IMR-90 (cell line): ENCODE measurements around the gene KCNMA1. TPM values are rescaled to one million over a fixed set of nuclear protein-coding genes. Genes with fewer than 3 reads are reported as not detected.

ENCODE experiments used
- ATAC-seq: fragments of 200-7000 bp; cut with Tn5 transposase; 2 replicates; pipeline ENCODE4 v1.9.1; 2020; ENCODE audit warnings: low read depth, mild to moderate bottlenecking, moderate library complexity
- BruUV-seq: library from RNA; stranded (reverse); fragments of 400-500 nt; replicated peaks from 2 replicates; lab custom pipeline; 2021; lab: Mats Ljungman, UMichigan
- CTCF ChIA-PET: fragments of 300-600 bp; formaldehyde crosslinking; extraction: SDS; loops from one replicate; lab custom pipeline; 2021; ENCODE audit warnings: antibody characterized with exemption; lab: Yijun Ruan, JAX
- POLR2A ChIA-PET: fragments of 300-600 bp; sonication (Branson Sonifier 250); formaldehyde crosslinking; loops from one replicate; lab custom pipeline; 2022; ENCODE audit warnings: antibody characterized with exemption; ENCODE audit not compliant: unreplicated experiment; lab: Charles Lee
- DNase-seq: peaks from one replicate; pipeline ENCODE4 v3.0.0; 2013
- H2AFZ ChIP-seq: replicated peaks from 2 replicates; pipeline ENCODE3; 2013; ENCODE audit warnings: low read length, mild to moderate bottlenecking; ENCODE audit not compliant: poor library complexity
- H2AK5ac ChIP-seq: 2 replicates; pipeline ENCODE4 v1.6.1; 2013; ENCODE audit warnings: low read depth, low read length, inconsistent platforms
- H2AK9ac ChIP-seq: replicated peaks from 2 replicates; pipeline ENCODE3; 2013; ENCODE audit warnings: mild to moderate bottlenecking, low read depth, low read length, moderate library complexity; ENCODE audit not compliant: poor library complexity
- H2BK120ac ChIP-seq: 2 replicates; pipeline ENCODE4 v1.6.1; 2013; ENCODE audit warnings: low read depth, low read length, inconsistent platforms
- H2BK15ac ChIP-seq: 3 replicates; pipeline ENCODE4 v1.6.1; 2013; ENCODE audit warnings: low read depth, low read length, inconsistent platforms
- H2BK20ac ChIP-seq: 2 replicates; pipeline ENCODE4 v1.6.1; 2013; ENCODE audit warnings: low read depth, mild to moderate bottlenecking, inconsistent platforms, low read length, moderate library complexity
- H2BK5ac ChIP-seq: 2 replicates; pipeline ENCODE4 v1.6.1; 2013; ENCODE audit warnings: mild to moderate bottlenecking, low read depth, low read length, inconsistent platforms; ENCODE audit not compliant: poor library complexity, severe bottlenecking
- H3K14ac ChIP-seq: replicated peaks from 2 replicates; pipeline ENCODE4 v1.6.1; 2013; ENCODE audit warnings: low read depth, low read length, inconsistent platforms
- H3K18ac ChIP-seq: 2 replicates; pipeline ENCODE4 v1.6.1; 2013; ENCODE audit warnings: low read depth, low read length, control low read depth
- H3K23ac ChIP-seq: 2 replicates; pipeline ENCODE4 v1.6.1; 2013; ENCODE audit warnings: low read depth, low read length, inconsistent platforms
- H3K27ac ChIP-seq: 2 replicates; pipeline ENCODE4 v1.5.1; 2013; ENCODE audit warnings: mild to moderate bottlenecking, control low read depth, low read length; ENCODE audit not compliant: insufficient read depth
- H3K27me3 ChIP-seq: 2 replicates; pipeline ENCODE4 v1.6.1; 2013; ENCODE audit warnings: low read length; ENCODE audit not compliant: control insufficient read depth, insufficient read depth
- H3K36me3 ChIP-seq: 2 replicates; pipeline ENCODE4 v1.6.1; 2013; ENCODE audit warnings: low read length, mixed read lengths; ENCODE audit not compliant: control insufficient read depth, insufficient read depth
- H3K4ac ChIP-seq: 2 replicates; pipeline ENCODE4 v1.6.1; 2013; ENCODE audit warnings: low read depth, low read length, inconsistent platforms
- H3K4me1 ChIP-seq: 2 replicates; pipeline ENCODE4 v1.6.1; 2013; ENCODE audit warnings: low read length, mixed read lengths; ENCODE audit not compliant: control insufficient read depth, insufficient read depth
- H3K4me2 ChIP-seq: 2 replicates; pipeline ENCODE4 v1.6.1; 2013; ENCODE audit warnings: low read depth, mild to moderate bottlenecking, control low read depth, low read length, moderate library complexity
- H3K4me3 ChIP-seq: 2 replicates; pipeline ENCODE4 v1.5.1; 2013; ENCODE audit warnings: low read depth, mild to moderate bottlenecking, control low read depth, low read length, moderate library complexity; ENCODE audit not compliant: insufficient read depth
- H3K56ac ChIP-seq: 2 replicates; pipeline ENCODE4 v1.6.1; 2013; ENCODE audit warnings: low read length, inconsistent platforms; ENCODE audit not compliant: insufficient read depth; ENCODE audit errors: extremely low read depth
- H3K79me1 ChIP-seq, 2 experiments: 2 replicates each; pipeline ENCODE4 v1.6.1; 2013; ENCODE audit warnings: low read length in 2 of 2, inconsistent platforms in 1 of 2, low read depth in 1 of 2
- H3K9ac ChIP-seq: 2 replicates; pipeline ENCODE4 v1.6.1; 2013; ENCODE audit warnings: low read depth, low read length, control low read depth
- H3K9me1 ChIP-seq: 2 replicates; pipeline ENCODE4 v1.6.1; 2013; ENCODE audit warnings: low read length, inconsistent platforms; ENCODE audit not compliant: insufficient read depth
- H3K9me3 ChIP-seq: 2 replicates; pipeline ENCODE4 v1.6.1; 2013; ENCODE audit warnings: low read length; ENCODE audit not compliant: control insufficient read depth, insufficient read depth
- H4K20me1 ChIP-seq: 2 replicates; pipeline ENCODE4 v1.6.1; 2013; ENCODE audit warnings: low read length, inconsistent platforms; ENCODE audit not compliant: insufficient read depth
- H4K5ac ChIP-seq: 2 replicates; pipeline ENCODE4 v1.6.1; 2013; ENCODE audit warnings: mild to moderate bottlenecking, low read depth, low read length, control low read depth
- H4K8ac ChIP-seq, 2 experiments: 2 replicates each; pipeline ENCODE4 v1.6.1; 2013; ENCODE audit warnings: low read depth in 2 of 2, low read length in 2 of 2, control low read depth in 1 of 2, inconsistent platforms in 1 of 2
- H4K91ac ChIP-seq: 2 replicates; pipeline ENCODE4 v1.6.1; 2013; ENCODE audit warnings: low read depth, low read length, inconsistent platforms; ENCODE audit not compliant: insufficient read depth
- BHLHE40 ChIP-seq: fragments of 150-350 bp; IDR thresholded peaks from 2 replicates; pipeline ENCODE4 v1.6.1; 2016; ENCODE audit warnings: mild to moderate bottlenecking, low read depth, low read length
- CEBPB ChIP-seq: IDR thresholded peaks from 2 replicates; pipeline ENCODE4 v1.6.1; 2012; ENCODE audit warnings: low read depth, low read length, improper control_type of control experiment
- CHD1 ChIP-seq: IDR thresholded peaks from 2 replicates; pipeline ENCODE4 v1.6.1; 2012; ENCODE audit warnings: low read depth, low read length, improper control_type of control experiment
- CTCF ChIP-seq: conservative IDR thresholded peaks from 2 replicates; pipeline ENCODE4 v1.5.1; 2012; ENCODE audit warnings: mild to moderate bottlenecking, low read depth, low read length, improper control_type of control experiment
- ELK1 ChIP-seq: fragments of 150-350 bp; IDR thresholded peaks from 2 replicates; pipeline ENCODE4 v1.6.1; 2016; ENCODE audit warnings: low read depth, mild to moderate bottlenecking, low read length, moderate library complexity, borderline replicate concordance
- FOS ChIP-seq: fragments of 150-350 bp; IDR thresholded peaks from 2 replicates; pipeline ENCODE4 v1.6.1; 2016; ENCODE audit warnings: low read depth, low read length
- MAFK ChIP-seq: IDR thresholded peaks from 2 replicates; pipeline ENCODE4 v1.6.1; 2012; ENCODE audit warnings: low read depth, low read length, improper control_type of control experiment
- MAZ ChIP-seq: IDR thresholded peaks from 2 replicates; pipeline ENCODE4 v1.6.1; 2012; ENCODE audit warnings: low read depth, mild to moderate bottlenecking, low read length, improper control_type of control experiment, moderate library complexity, borderline replicate concordance
- MXI1 ChIP-seq: IDR thresholded peaks from 2 replicates; pipeline ENCODE4 v1.6.1; 2012; ENCODE audit warnings: low read depth, mild to moderate bottlenecking, low read length, moderate library complexity, borderline replicate concordance
- NFE2L2 ChIP-seq: fragments of 150-350 bp; IDR thresholded peaks from 2 replicates; pipeline ENCODE4 v1.6.1; 2016; ENCODE audit warnings: low read depth, mild to moderate bottlenecking, low read length
- POLR2A ChIP-seq: IDR thresholded peaks from 2 replicates; pipeline ENCODE4 v1.6.1; 2012; ENCODE audit warnings: mild to moderate bottlenecking, low read depth, low read length
- RAD21 ChIP-seq: IDR thresholded peaks from 2 replicates; pipeline ENCODE4 v1.6.1; 2012; ENCODE audit warnings: low read length, improper control_type of control experiment
- RCOR1 ChIP-seq: IDR thresholded peaks from 2 replicates; pipeline ENCODE4 v1.6.1; 2012; ENCODE audit warnings: mild to moderate bottlenecking, low read length, improper control_type of control experiment; ENCODE audit not compliant: insufficient replicate concordance
- RFX5 ChIP-seq: IDR thresholded peaks from 2 replicates; pipeline ENCODE4 v1.8.0; 2012; ENCODE audit warnings: low read depth, mild to moderate bottlenecking, low read length, moderate library complexity
- SMC3 ChIP-seq: fragments of 150-350 bp; IDR thresholded peaks from 2 replicates; pipeline ENCODE4 v1.6.1; 2016; ENCODE audit warnings: low read depth, mild to moderate bottlenecking, antibody characterized with exemption, low read length, moderate library complexity
- USF2 ChIP-seq: fragments of 150-350 bp; IDR thresholded peaks from 2 replicates; pipeline ENCODE4 v1.6.1; 2017; ENCODE audit warnings: mild to moderate bottlenecking, antibody characterized with exemption, low read length, low read depth
- WGBS, 2 experiments: methylation state at CpG; one replicate each; pipeline versions ENCODE4 v1.1.5 to v1.1.7; 2013; ENCODE audit warnings: missing lambda C conversion rate in 2 of 2; ENCODE audit not compliant: insufficient read length in 1 of 2; ENCODE audit errors: extremely low coverage in 2 of 2; 5-methylcytosine and 5-hydroxymethylcytosine counted together
- dilution Hi-C: fragments of 300-500 bp; cut with HindIII; formaldehyde crosslinking; loops from one replicate; pipeline ENCODE4 v1.14.3; 2018; ENCODE audit warnings: low sequenced_read_pairs; ENCODE audit not compliant: unreplicated experiment
- in situ Hi-C: fragments of 300-500 bp; cut with MboI; formaldehyde crosslinking; loops from 3 replicates; pipeline ENCODE4 v1.14.3; 2019; ENCODE audit warnings: low sequenced_read_pairs, inconsistent platforms, mixed read lengths
- intact Hi-C: fragments of 100-400 bp; cut with micrococcal nuclease; formaldehyde crosslinking; loops from 2 replicates; pipeline ENCODE4 v1.10.0; 2022
- polyA plus RNA-seq, 3 experiments: library from polyadenylated mRNA; depleted of rRNA; stranded (reverse); fragments of >200 nt; gene quantifications; 2 replicates each; pipeline ENCODE4 v1.2.3, GENCODE V29; 2012; ENCODE audit warnings: low replicate concordance in 1 of 3
- total RNA-seq: library from RNA; depleted of rRNA; stranded (reverse); fragments of >200 nt; gene quantifications from 2 replicates; pipeline ENCODE4 v1.2.3, GENCODE V29; 2012

KCNMA1 gene
- total and polyA plus RNA-seq, 2 of the 4 experiments (the other 2 are of a cell fraction): 25.6 to 29.6 TPM

- no peak overlapping the region for H2AK9ac ChIP-seq
- no TSS peak for BruUV-seq
- CTCF ChIA-PET: no interaction called here
- no peak overlapping the region for H4K5ac ChIP-seq
- H3K9me3 ChIP-seq: no peaks in the 10 kb centered on the region
- TF ChIP-seq ELK1 (no peak), RCOR1 (no peak), NFE2L2 (no peak), MXI1 (no peak), FOS (no peak), POLR2A (no peak), BHLHE40 (no peak), USF2 (no peak), MAZ (no peak), RAD21 (no peak), RFX5 (no peak), SMC3 (no peak), CEBPB (no peak), CTCF (no peak), CHD1 (no peak), MAFK (no peak)
- no peak overlapping the region for H2BK120ac ChIP-seq
- peaks cover 2% of the 10 kb centered on the region; the same call in 1 of the 2 replicates for H3K9me1 ChIP-seq
- no peak overlapping the region for H3K27ac ChIP-seq
- no peak overlapping the region for H2BK5ac ChIP-seq
- no peak overlapping the region for H3K18ac ChIP-seq
- POLR2A ChIA-PET: no interaction called here
- no peak overlapping the region for H3K23ac ChIP-seq
- H2AK5ac ChIP-seq: peak overlapping the region; percentile 39; the same call in 1 of the 2 replicates
- H2AFZ ChIP-seq: no peak overlapping the region
- H3K4ac ChIP-seq: no peak overlapping the region
- H3K9ac ChIP-seq: no peak overlapping the region
- intact Hi-C loops (no loop called here), dilution Hi-C loops (no loop called here), in situ Hi-C loops (no loop called here)
- H4K91ac ChIP-seq: no peak overlapping the region
- H3K4me1 ChIP-seq: peaks cover 7% of the 10 kb centered on the region
- ATAC-seq (no peak), DNase-seq (no peak)
- peaks cover 0 to 4% of the 10 kb centered on the region in 2 experiments; a peak in 1 of 4 replicates for H3K79me1 ChIP-seq
- no peak overlapping the region for H4K8ac ChIP-seq
- no peak overlapping the region for H3K4me3 ChIP-seq
- H2BK15ac ChIP-seq: no peak overlapping the region
- H3K14ac ChIP-seq: no peak overlapping the region
- H3K36me3 ChIP-seq: no peaks in the 10 kb centered on the region
- H3K56ac ChIP-seq: no peak overlapping the region
- no peaks in the 10 kb centered on the region for H3K27me3 ChIP-seq
- no peaks in the 10 kb centered on the region for H4K20me1 ChIP-seq
- H2BK20ac ChIP-seq: no peak overlapping the region
- 84% methylated on average over 8 of the region's 13 CpGs; no CpG with 5 or more reads in 1 of the 2 experiments for WGBS, 2 experiments
- H3K4me2 ChIP-seq: no peak overlapping the region
These were observed 144.3 kb downstream of the KCNMA1 start for GRCh38 chr10:77493239-77493806.
